ENCODE results near the gene RELT. TPM values are rescaled to one million over a fixed set of nuclear protein-coding genes. Genes with fewer than 3 reads are reported as not detected.

RELT gene
- total RNA-seq, 1 experiment from 2014 or later: 10.2 TPM

GRCh38 chr11:73399159-73399590 lies 23.0 kb downstream of the RELT start:
- no peak overlapping the region for H3K4me3 Mint-ChIP-seq
- Histone ChIP-seq H2BK120ac (ENCODE audit: low read depth, low read length, poor library complexity, severe bottlenecking) (no peak overlapping the region), H3T11ph (ENCODE audit: low read length) (no peak overlapping the region), H4K5ac (ENCODE audit: insufficient read length, low read depth, low read length) (no peak overlapping the region), H2AK5ac (ENCODE audit: insufficient read length, low read length) (no peak overlapping the region), H3K27me3 (ENCODE audit: insufficient read depth, low read length) (no peaks in the 10 kb centered on the region), H3K9me3 (ENCODE audit: control insufficient read depth, low read depth, low read length) (no peaks in the 10 kb centered on the region), H3K14ac (ENCODE audit: insufficient read depth, low read length) (no peak overlapping the region), H3K79me1 (ENCODE audit: insufficient read depth, low read depth, low read length, poor library complexity, severe bottlenecking) (no peaks in the 10 kb centered on the region), H3K79me2 (ENCODE audit: insufficient read depth, low read length) (no peaks in the 10 kb centered on the region), H3K56ac (ENCODE audit: insufficient read length, low read depth, low read length) (no peak overlapping the region), H3K23me2 (ENCODE audit: insufficient read length, low read depth, low read length, poor library complexity, severe bottlenecking) (no peaks in the 10 kb centered on the region), H3K4me1 (ENCODE audit: insufficient read depth, low read length) (no peaks in the 10 kb centered on the region), H3K27ac (ENCODE audit: insufficient read length, low read depth, low read length) (no peak overlapping the region), H3K18ac (ENCODE audit: insufficient read length, low read depth, low read length) (no peak overlapping the region), H2BK15ac (ENCODE audit: low read depth, low read length) (no peak overlapping the region), H3K23ac (ENCODE audit: insufficient read length, low read depth, low read length) (no peak overlapping the region), H3K4me2 (ENCODE audit: insufficient read depth, insufficient read length, low read length) (no peak overlapping the region), H3K9ac (ENCODE audit: extremely low read depth, insufficient read length, low read length) (no peak overlapping the region), H3K4ac (ENCODE audit: low read depth, low read length) (no peak overlapping the region), H2AFZ (ENCODE audit: low read length) (no peak overlapping the region), H2BK12ac (ENCODE audit: insufficient read length, low read depth, low read length) (no peak overlapping the region), H2BK20ac (ENCODE audit: low read depth, low read length, poor library complexity, severe bottlenecking) (no peak overlapping the region), H4K20me1 (ENCODE audit: control insufficient read depth, insufficient read depth, insufficient read length) (no peaks in the 10 kb centered on the region), H4K91ac (ENCODE audit: insufficient read length, low read depth, low read length) (no peak overlapping the region), H2BK5ac (ENCODE audit: insufficient read length, low read length) (no peak overlapping the region), H4K8ac (replicated peaks; ENCODE audit: insufficient read length, low read depth, low read length) (no peak overlapping the region)
- peaks cover 0 to 3% (median 0%) of the 10 kb centered on the region in 3 experiments; a peak in 1 of 7 replicates for H3K36me3 Mint-ChIP-seq (ENCODE audit: insufficient read depth in 1 of 3, low read depth in 3 of 3)
- TF ChIP-seq CTCF (conservative IDR thresholded peaks at IDR 0.05): no peak
- H3K9me3 Mint-ChIP-seq: no peaks in the 10 kb centered on the region
- H3K27me3 Mint-ChIP-seq (ENCODE audit: low read depth): peaks cover 2% of the 10 kb centered on the region
- no peak for DNase-seq
- H3K27ac Mint-ChIP-seq: peak overlapping the region in 1 of 3 experiments; percentile 70; a peak in 2 of 7 replicates
- WGBS (ENCODE audit: extremely low coverage, insufficient read length, low lambda C conversion rate): no CpG with 5 or more reads among the region's 6 CpGs
- peaks cover 17 to 26% of the 10 kb centered on the region in 2 experiments for H3K4me1 Mint-ChIP-seq

Measured in H9 (cell line).